ENCODE measurements around the gene ST3GAL4.

ST3GAL4 gene

GRCh38 chr11:126438272-126438671 is 82.8 kb downstream of the ST3GAL4 start:
- H3K4me3 ChIP-seq (ENCODE audit: control insufficient read depth in 1 of 7, extremely low read depth in 1 of 7, insufficient read depth in 4 of 7, low read depth in 2 of 7, low read length in 6 of 7), result no peak overlapping the region
- H3K36me3 ChIP-seq (ENCODE audit: control insufficient read depth in 4 of 4, insufficient read depth in 4 of 4, low read length in 3 of 4), result no peaks in the 10 kb centered on the region
- no peak for DNase-seq
- POLR2A ChIA-PET, result no interaction called here
- 100% methylated on average over 5 of the region's 9 CpGs for WGBS (ENCODE audit: insufficient coverage)
- H3K9me3 ChIP-seq (ENCODE audit: control extremely low read depth in 1 of 5, control insufficient read depth in 4 of 5, insufficient read depth in 2 of 5, low read depth in 1 of 5, low read length in 4 of 5), result no peaks in the 10 kb centered on the region
- no peaks in the 10 kb centered on the region for H3K27me3 ChIP-seq (replicated peaks in 2 of 5; ENCODE audit: control insufficient read depth in 4 of 5, insufficient read depth in 5 of 5, low read length in 4 of 5)
- H3K27ac ChIP-seq (ENCODE audit: insufficient read depth in 1 of 2, low read depth in 1 of 2, low read length in 2 of 2, poor library complexity in 1 of 2, severe bottlenecking in 2 of 2), result no peak overlapping the region
- H3K4me1 ChIP-seq (ENCODE audit: control extremely low read depth in 1 of 4, control insufficient read depth in 4 of 4, insufficient read depth in 4 of 4, low read length in 3 of 4), result peaks cover 0 to 60% (median 16%) of the 10 kb centered on the region in 4 experiments
- CTCF ChIA-PET, result interaction anchor here (7.2 to 13.8 kb wide), 2 partner anchors 42 to 127 kb away, joined by 51 to 120 read pairs; no protein-coding TSS in a partner anchor

DNA sequence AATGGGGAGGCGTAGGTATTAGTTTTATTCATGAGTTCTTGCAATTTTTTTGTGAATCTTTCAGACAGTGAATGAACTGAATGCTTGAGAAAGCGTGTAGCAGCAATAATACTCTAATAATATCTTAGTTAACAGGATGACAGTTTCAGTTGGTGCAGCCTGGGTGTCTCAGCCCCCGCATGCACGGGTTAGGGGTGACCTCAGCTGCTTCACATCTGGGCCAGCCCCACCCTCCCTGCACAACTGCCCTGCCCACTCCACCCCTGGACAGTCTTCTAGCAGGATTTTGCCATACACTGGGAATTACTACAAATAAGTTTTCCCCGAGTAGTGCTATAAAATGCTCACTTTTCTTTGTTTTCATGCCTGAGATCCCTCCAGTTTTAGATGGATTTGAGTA is 83.2 kb downstream of the ST3GAL4 start:
- H3K4me3 ChIP-seq (ENCODE audit: control insufficient read depth in 1 of 7, extremely low read depth in 1 of 7, insufficient read depth in 4 of 7, low read depth in 2 of 7, low read length in 6 of 7), result no peak overlapping the region
- no peaks in the 10 kb centered on the region for H3K27me3 ChIP-seq (replicated peaks in 2 of 5; ENCODE audit: control insufficient read depth in 4 of 5, insufficient read depth in 5 of 5, low read length in 4 of 5)
- ChIA-PET CTCF (interaction anchor here (7.2 to 13.8 kb wide), 2 partner anchors 41 to 128 kb away, joined by 51 to 120 read pairs; no protein-coding TSS in a partner anchor), POLR2A (no interaction called here)
- H3K4me1 ChIP-seq (ENCODE audit: control extremely low read depth in 1 of 4, control insufficient read depth in 4 of 4, insufficient read depth in 4 of 4, low read length in 3 of 4), result peaks cover 0 to 62% (median 18%) of the 10 kb centered on the region in 4 experiments
- H3K36me3 ChIP-seq (ENCODE audit: control insufficient read depth in 4 of 4, insufficient read depth in 4 of 4, low read length in 3 of 4), result no peaks in the 10 kb centered on the region
- no peak for DNase-seq
- H3K27ac ChIP-seq (ENCODE audit: insufficient read depth in 1 of 2, low read depth in 1 of 2, low read length in 2 of 2, poor library complexity in 1 of 2, severe bottlenecking in 2 of 2), result no peak overlapping the region
- no peaks in the 10 kb centered on the region for H3K9me3 ChIP-seq (ENCODE audit: control extremely low read depth in 1 of 5, control insufficient read depth in 4 of 5, insufficient read depth in 2 of 5, low read depth in 1 of 5, low read length in 4 of 5)
- WGBS (ENCODE audit: insufficient coverage), result 90% methylated on average over 4 of the region's 5 CpGs

GRCh38 chr11:126440276-126440675 is 84.8 kb downstream of the ST3GAL4 start:
- no peaks in the 10 kb centered on the region for H3K9me3 ChIP-seq (ENCODE audit: control extremely low read depth in 1 of 5, control insufficient read depth in 4 of 5, insufficient read depth in 2 of 5, low read depth in 1 of 5, low read length in 4 of 5)
- H3K27ac ChIP-seq (ENCODE audit: insufficient read depth in 1 of 2, low read depth in 1 of 2, low read length in 2 of 2, poor library complexity in 1 of 2, severe bottlenecking in 2 of 2), result no peak overlapping the region
- 85% methylated on average over 17 of the region's 22 CpGs for WGBS (ENCODE audit: insufficient coverage)
- CTCF ChIA-PET, result interaction anchor here (0.6 to 13.8 kb wide), 10 partner anchors 9 to 903 kb away, joined by 3 to 120 read pairs (median 6); no protein-coding TSS in a partner anchor
- DNase-seq, result no peak
- H3K36me3 ChIP-seq (ENCODE audit: control insufficient read depth in 4 of 4, insufficient read depth in 4 of 4, low read length in 3 of 4), result no peaks in the 10 kb centered on the region
- H3K27me3 ChIP-seq (replicated peaks in 2 of 5; ENCODE audit: control insufficient read depth in 4 of 5, insufficient read depth in 5 of 5, low read length in 4 of 5), result no peaks in the 10 kb centered on the region
- no peak overlapping the region for H3K4me3 ChIP-seq (ENCODE audit: control insufficient read depth in 1 of 7, extremely low read depth in 1 of 7, insufficient read depth in 4 of 7, low read depth in 2 of 7, low read length in 6 of 7)
- peaks cover 0 to 51% (median 15%) of the 10 kb centered on the region in 4 experiments for H3K4me1 ChIP-seq (ENCODE audit: control extremely low read depth in 1 of 4, control insufficient read depth in 4 of 4, insufficient read depth in 4 of 4, low read length in 3 of 4)
- POLR2A ChIA-PET, result interaction anchor here (0.6 kb wide), 1 partner anchor 11 kb away, joined by 3 read pairs; no protein-coding TSS in a partner anchor

GRCh38 chr11:126440792-126441514 is 85.5 kb downstream of the ST3GAL4 start:
- no peaks in the 10 kb centered on the region for H3K27me3 ChIP-seq (replicated peaks in 2 of 5; ENCODE audit: control insufficient read depth in 4 of 5, insufficient read depth in 5 of 5, low read length in 4 of 5)
- no peak overlapping the region for H3K27ac ChIP-seq (ENCODE audit: insufficient read depth in 1 of 2, low read depth in 1 of 2, low read length in 2 of 2, poor library complexity in 1 of 2, severe bottlenecking in 2 of 2)
- WGBS (ENCODE audit: insufficient coverage), result 7% methylated on average over 7 of the region's 21 CpGs
- DNase-seq, result peak; percentile 68 to 80 (median 74)
- H3K36me3 ChIP-seq (ENCODE audit: control insufficient read depth in 4 of 4, insufficient read depth in 4 of 4, low read length in 3 of 4), result no peaks in the 10 kb centered on the region
- no peaks in the 10 kb centered on the region for H3K9me3 ChIP-seq (ENCODE audit: control extremely low read depth in 1 of 5, control insufficient read depth in 4 of 5, insufficient read depth in 2 of 5, low read depth in 1 of 5, low read length in 4 of 5)
- peaks cover 0 to 49% (median 15%) of the 10 kb centered on the region in 4 experiments for H3K4me1 ChIP-seq (ENCODE audit: control extremely low read depth in 1 of 4, control insufficient read depth in 4 of 4, insufficient read depth in 4 of 4, low read length in 3 of 4)
- peak overlapping the region in 2 of 7 experiments; percentile 32 to 50 for H3K4me3 ChIP-seq (ENCODE audit: control insufficient read depth in 1 of 7, extremely low read depth in 1 of 7, insufficient read depth in 4 of 7, low read depth in 2 of 7, low read length in 6 of 7)
- CTCF ChIA-PET, result interaction anchor here (0.6 to 13.8 kb wide), 16 partner anchors 9 to 905 kb away, joined by 3 to 120 read pairs (median 4); no protein-coding TSS in a partner anchor
- POLR2A ChIA-PET, result interaction anchor here (0.6 kb wide), 1 partner anchor 11 kb away, joined by 3 read pairs; no protein-coding TSS in a partner anchor

DNA sequence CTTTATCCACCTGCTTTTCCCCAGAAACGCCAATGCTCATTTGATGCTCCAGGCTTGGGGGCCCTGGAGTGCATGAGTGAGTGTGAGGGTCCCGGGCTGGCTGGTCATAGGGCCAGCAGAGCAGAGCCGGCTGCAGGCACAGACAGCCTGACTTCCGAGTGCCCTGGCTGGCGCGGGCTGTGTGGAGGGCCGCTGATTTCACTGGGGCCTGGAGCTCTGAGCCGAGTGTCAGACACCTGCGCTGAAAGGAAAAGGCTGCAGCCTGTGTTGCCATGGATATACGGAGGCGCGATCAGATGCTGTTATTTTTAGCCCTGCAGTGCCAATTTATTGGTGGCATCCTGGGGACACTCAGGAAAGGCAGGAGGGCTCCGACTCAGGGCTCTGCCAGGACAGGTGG is 87.6 kb downstream of the ST3GAL4 start:
- H3K9me3 ChIP-seq (ENCODE audit: control extremely low read depth in 1 of 5, control insufficient read depth in 4 of 5, insufficient read depth in 2 of 5, low read depth in 1 of 5, low read length in 4 of 5), result no peaks in the 10 kb centered on the region
- no peaks in the 10 kb centered on the region for H3K36me3 ChIP-seq (ENCODE audit: control insufficient read depth in 4 of 4, insufficient read depth in 4 of 4, low read length in 3 of 4)
- H3K4me3 ChIP-seq (ENCODE audit: control insufficient read depth in 1 of 7, extremely low read depth in 1 of 7, insufficient read depth in 4 of 7, low read depth in 2 of 7, low read length in 6 of 7), result no peak overlapping the region
- ChIA-PET CTCF (interaction anchor here (0.6 to 13.8 kb wide), 12 partner anchors 9 to 903 kb away, joined by 3 to 120 read pairs (median 4); partner anchors contain the start of gene DCPS), POLR2A (no interaction called here)
- H3K27me3 ChIP-seq (replicated peaks in 2 of 5; ENCODE audit: control insufficient read depth in 4 of 5, insufficient read depth in 5 of 5, low read length in 4 of 5), result no peaks in the 10 kb centered on the region
- peaks cover 0 to 38% (median 15%) of the 10 kb centered on the region in 4 experiments for H3K4me1 ChIP-seq (ENCODE audit: control extremely low read depth in 1 of 4, control insufficient read depth in 4 of 4, insufficient read depth in 4 of 4, low read length in 3 of 4)
- H3K27ac ChIP-seq (ENCODE audit: insufficient read depth in 1 of 2, low read depth in 1 of 2, low read length in 2 of 2, poor library complexity in 1 of 2, severe bottlenecking in 2 of 2), result no peak overlapping the region
- DNase-seq, result no peak
- WGBS (ENCODE audit: insufficient coverage), result 68% methylated on average over 11 of the region's 13 CpGs

- ChIA-PET POLR2A (no interaction called here), CTCF (interaction anchor here (0.8 to 13.8 kb wide), 9 partner anchors 8 to 902 kb away, joined by 3 to 120 read pairs (median 3); partner anchors contain the start of gene DCPS)
- Histone ChIP-seq H3K36me3 (ENCODE audit: control insufficient read depth in 4 of 4, insufficient read depth in 4 of 4, low read length in 3 of 4) (no peaks in the 10 kb centered on the region), H3K9me3 (ENCODE audit: control extremely low read depth in 1 of 5, control insufficient read depth in 4 of 5, insufficient read depth in 2 of 5, low read depth in 1 of 5, low read length in 4 of 5) (no peaks in the 10 kb centered on the region), H3K4me3 (ENCODE audit: control insufficient read depth in 1 of 7, extremely low read depth in 1 of 7, insufficient read depth in 4 of 7, low read depth in 2 of 7, low read length in 6 of 7) (no peak overlapping the region), H3K27me3 (replicated peaks in 2 of 5; ENCODE audit: control insufficient read depth in 4 of 5, insufficient read depth in 5 of 5, low read length in 4 of 5) (no peaks in the 10 kb centered on the region), H3K27ac (ENCODE audit: insufficient read depth in 1 of 2, low read depth in 1 of 2, low read length in 2 of 2, poor library complexity in 1 of 2, severe bottlenecking in 2 of 2) (no peak overlapping the region), H3K4me1 (ENCODE audit: control extremely low read depth in 1 of 4, control insufficient read depth in 4 of 4, insufficient read depth in 4 of 4, low read length in 3 of 4) (peaks cover 0 to 31% (median 15%) of the 10 kb centered on the region in 4 experiments)
- 95% methylated on average over 6 of the region's 7 CpGs for WGBS (ENCODE audit: insufficient coverage)
- no peak for DNase-seq
Observed at GRCh38 chr11:126444072-126444471, 88.6 kb downstream of the ST3GAL4 start.

DNA sequence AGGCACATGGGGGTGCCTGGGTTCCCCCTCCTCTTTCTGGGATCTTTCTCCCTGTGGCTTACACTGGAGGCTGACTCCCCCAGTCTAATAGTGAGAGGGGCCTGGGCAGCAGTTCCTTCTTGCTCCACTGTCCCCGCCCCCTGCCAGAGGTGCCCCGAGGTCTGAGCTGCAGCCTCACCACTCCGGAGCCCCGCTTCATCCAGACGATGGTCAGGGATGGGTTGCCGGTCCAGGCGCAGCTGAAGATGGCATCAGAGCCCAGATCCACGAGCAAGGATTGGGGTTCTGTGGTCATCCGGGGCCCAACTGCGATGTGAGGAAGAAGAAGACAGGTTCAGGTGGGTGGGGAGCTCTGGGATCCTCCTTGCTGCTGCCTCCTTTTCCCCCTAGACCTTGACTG is 91.1 kb downstream of the ST3GAL4 start:
- no peaks in the 10 kb centered on the region for H3K36me3 ChIP-seq (ENCODE audit: control insufficient read depth in 4 of 4, insufficient read depth in 4 of 4, low read length in 3 of 4)
- 93% methylated on average over 10 of the region's 10 CpGs for WGBS (ENCODE audit: insufficient coverage)
- no peaks in the 10 kb centered on the region for H3K27me3 ChIP-seq (replicated peaks in 2 of 5; ENCODE audit: control insufficient read depth in 4 of 5, insufficient read depth in 5 of 5, low read length in 4 of 5)
- no peak overlapping the region for H3K27ac ChIP-seq (ENCODE audit: insufficient read depth in 1 of 2, low read depth in 1 of 2, low read length in 2 of 2, poor library complexity in 1 of 2, severe bottlenecking in 2 of 2)
- H3K4me1 ChIP-seq (ENCODE audit: control extremely low read depth in 1 of 4, control insufficient read depth in 4 of 4, insufficient read depth in 4 of 4, low read length in 3 of 4), result peaks cover 0 to 15% (median 6%) of the 10 kb centered on the region in 4 experiments
- CTCF ChIA-PET, result interaction anchor here (13.8 kb wide), 1 partner anchor 33 kb away, joined by 120 read pairs; no protein-coding TSS in a partner anchor
- POLR2A ChIA-PET, result no interaction called here
- no peak overlapping the region for H3K4me3 ChIP-seq (ENCODE audit: control insufficient read depth in 1 of 7, extremely low read depth in 1 of 7, insufficient read depth in 4 of 7, low read depth in 2 of 7, low read length in 6 of 7)
- no peak for DNase-seq
- no peaks in the 10 kb centered on the region for H3K9me3 ChIP-seq (ENCODE audit: control extremely low read depth in 1 of 5, control insufficient read depth in 4 of 5, insufficient read depth in 2 of 5, low read depth in 1 of 5, low read length in 4 of 5)
